Astrocyte of the spinal cord (primary cell): ENCODE data around the gene TMEM50A.

ENCODE experiments used
- DNase-seq: peaks from one replicate; pipeline ENCODE4 v3.0.0; 2011; ENCODE audit warnings: low read depth, low spot score
- H3K4me3 ChIP-seq: 2 replicates; pipeline ENCODE4 v1.5.1; 2011; ENCODE audit warnings: low read depth, mild to moderate bottlenecking, low read length, moderate library complexity
- CTCF ChIP-seq: IDR thresholded peaks from 2 replicates; pipeline ENCODE4 v1.5.1; 2012; ENCODE audit warnings: low read depth, mild to moderate bottlenecking, low read length, inconsistent platforms
- in situ Hi-C: cut with HindIII; loops from 2 replicates; pipeline ENCODE4 v1.10.0; 2017; ENCODE audit warnings: low sequenced_read_pairs

Gene TMEM50A

DNA sequence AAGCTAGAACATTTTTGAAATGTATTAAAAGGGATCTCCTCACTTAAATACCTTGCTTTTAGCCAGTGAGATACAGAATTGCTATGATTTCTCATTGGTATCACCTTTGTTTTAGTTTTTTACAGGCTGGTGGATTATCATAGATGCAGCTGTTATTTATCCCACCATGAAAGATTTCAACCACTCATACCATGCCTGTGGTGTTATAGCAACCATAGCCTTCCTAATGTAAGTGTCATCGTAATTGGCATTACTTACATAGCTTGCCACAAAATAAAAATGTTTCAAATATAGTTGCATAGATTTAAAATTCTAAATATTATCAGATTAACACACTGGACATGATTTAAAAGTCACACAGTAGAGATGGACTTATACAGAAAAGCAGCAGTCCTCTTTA, 4.7 kb downstream of the TMEM50A start:
- in situ Hi-C loops: no loop called here
- no peak overlapping the region for H3K4me3 ChIP-seq
- no peak for TF ChIP-seq CTCF
- no peak for DNase-seq

- no peak for TF ChIP-seq CTCF
- DNase-seq: peak; percentile 87
- no peak overlapping the region for H3K4me3 ChIP-seq
- in situ Hi-C loops: no loop called here
Measured at GRCh38 chr1:25343872-25344271, 5.7 kb downstream of the TMEM50A start.

DNA sequence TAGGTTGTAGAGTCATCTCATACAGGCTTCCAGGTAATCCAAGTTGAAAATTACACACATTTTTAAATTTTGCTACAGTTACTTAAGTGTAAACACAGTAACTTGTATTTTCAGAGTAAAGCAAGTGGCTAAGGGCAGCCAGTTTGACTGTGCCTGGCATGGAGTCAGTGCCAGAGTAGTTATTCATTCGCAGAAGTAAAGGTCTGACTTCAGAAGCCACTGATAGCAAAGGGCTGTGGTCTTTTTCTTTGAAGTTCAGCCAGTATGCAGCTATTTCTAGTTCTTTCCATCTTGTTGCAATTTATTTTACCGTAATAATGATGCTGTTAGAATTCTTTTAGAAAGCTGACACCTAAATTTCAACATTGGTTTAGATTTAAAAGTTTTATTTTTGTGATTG, 9.4 kb downstream of the TMEM50A start:
- no peak overlapping the region for H3K4me3 ChIP-seq
- DNase-seq: no peak
- TF ChIP-seq CTCF: no peak
- in situ Hi-C loops: no loop called here

- DNase-seq: no peak
- no peak overlapping the region for H3K4me3 ChIP-seq
- in situ Hi-C loops: no loop called here
- TF ChIP-seq CTCF: no peak
Measured at GRCh38 chr1:25349606-25350005, 11.5 kb downstream of the TMEM50A start.

DNA sequence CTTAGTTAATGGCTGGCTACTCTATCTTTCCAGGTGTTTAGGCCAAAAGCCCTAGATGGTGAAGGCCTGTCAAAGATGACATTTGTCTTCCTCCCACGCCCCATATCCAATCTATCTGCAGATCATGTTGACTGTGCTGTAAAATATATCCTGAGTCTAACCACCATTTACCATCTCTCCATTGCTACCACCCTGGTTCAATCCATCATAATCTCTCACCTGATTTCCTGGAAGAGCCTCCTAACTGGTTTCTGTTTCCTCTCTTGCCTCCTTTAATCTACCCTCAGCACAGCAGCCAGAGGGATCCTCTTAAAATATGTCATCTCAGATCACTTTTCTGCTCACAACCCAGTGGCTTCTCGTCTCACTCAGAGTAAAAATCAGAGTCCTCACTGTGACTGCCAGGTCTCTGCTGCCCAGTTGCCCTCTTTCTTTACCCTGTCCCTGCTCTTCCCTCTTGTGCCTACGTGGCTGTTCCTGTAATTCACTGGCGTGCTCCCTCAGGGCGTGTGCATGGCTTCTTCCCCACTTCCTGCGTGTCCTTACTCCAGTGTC, 17.8 kb downstream of the TMEM50A start:
- in situ Hi-C loops: no loop called here
- no peak overlapping the region for H3K4me3 ChIP-seq
- DNase-seq: no peak
- TF ChIP-seq CTCF: no peak

DNA sequence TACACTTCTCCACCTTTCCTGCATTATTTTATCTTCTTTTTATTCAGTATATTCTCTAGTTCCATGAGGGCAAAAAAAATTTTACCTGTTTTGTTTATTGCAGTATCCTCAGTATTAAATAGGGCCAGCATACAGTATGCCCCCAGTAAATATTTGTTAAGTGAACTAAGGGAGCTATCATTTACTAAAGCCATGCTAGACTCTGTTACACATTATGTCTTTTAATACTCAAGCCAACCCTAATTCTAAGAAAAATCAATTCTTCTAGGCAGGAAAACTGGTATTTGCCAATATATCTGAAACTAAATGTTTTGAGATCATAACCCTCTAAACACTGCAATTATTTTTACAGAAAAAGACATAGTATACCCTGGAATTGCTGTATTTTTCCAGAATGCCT, 18.3 kb downstream of the TMEM50A start:
- in situ Hi-C loops: no loop called here
- TF ChIP-seq CTCF: no peak
- H3K4me3 ChIP-seq: no peak overlapping the region
- DNase-seq: no peak

- DNase-seq: no peak
- in situ Hi-C loops: no loop called here
- H3K4me3 ChIP-seq: no peak overlapping the region
- TF ChIP-seq CTCF: no peak
Measured at GRCh38 chr1:25356848-25357247, 18.7 kb downstream of the TMEM50A start.
